ENCODE results near the gene YBX2. TPM values are rescaled to one million over a fixed set of nuclear protein-coding genes. Genes with fewer than 3 reads are reported as not detected.
"Not testable (repeated sequence)": the region's sequence is repeated elsewhere in the genome, so short reads cannot be mapped to it uniquely, and the experiment has no call there.

The YBX2 gene
- 2.7 TPM for total RNA-seq

DNA sequence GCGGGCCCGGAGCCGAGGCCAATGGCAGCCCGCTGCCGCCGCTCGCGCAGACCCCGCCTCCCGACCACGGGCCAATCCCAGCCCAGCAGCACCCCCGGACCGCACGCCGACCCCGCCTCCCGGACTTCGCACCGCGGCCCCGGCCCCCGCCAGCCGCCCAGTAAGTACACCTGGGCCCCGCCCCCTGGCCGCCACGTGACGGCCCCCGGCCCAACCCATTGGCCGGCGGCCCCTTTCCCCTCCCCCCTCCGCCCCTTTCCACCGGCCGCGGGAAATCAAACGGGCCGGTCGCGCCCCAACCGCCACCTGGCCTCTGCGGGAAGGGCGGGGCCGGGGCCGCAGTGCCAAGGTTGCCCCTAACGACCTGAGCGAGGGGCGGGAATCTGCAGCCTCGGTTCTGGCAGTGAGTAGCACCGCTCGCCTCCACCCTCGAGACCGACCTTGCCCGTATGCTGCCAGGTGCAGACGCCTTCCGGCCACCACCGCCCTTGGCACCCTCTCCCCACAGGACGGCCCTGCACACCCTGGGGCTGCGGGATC, at the start of gene YBX2:
YBX2 (minus strand) TSS at position 26 of the 540 bp plus-strand sequence. CDS start 139 bp downstream, outside the sequence.
- no peak for DNase-seq

DNA sequence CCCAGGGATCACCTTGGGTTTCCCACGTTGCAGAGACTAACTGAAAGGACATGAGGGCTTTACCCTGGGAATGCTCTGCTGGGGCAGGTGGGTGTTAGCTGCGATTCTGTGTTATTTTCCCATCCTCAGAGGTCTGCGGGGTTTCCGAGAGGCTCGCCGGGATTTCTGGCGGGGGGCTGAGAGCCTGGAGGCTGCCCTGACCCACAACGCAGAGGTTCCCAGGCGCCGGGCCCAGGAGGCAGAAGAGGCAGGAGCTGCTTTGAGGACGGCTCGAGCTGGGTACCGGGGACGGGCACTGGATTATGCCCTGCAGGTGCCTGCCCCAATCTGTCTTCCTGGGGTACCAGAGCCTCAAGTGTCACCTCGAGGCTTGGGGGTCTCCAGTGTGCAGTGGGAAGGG, 48.8 kb upstream of the YBX2 start:
- no peak for DNase-seq

DNA sequence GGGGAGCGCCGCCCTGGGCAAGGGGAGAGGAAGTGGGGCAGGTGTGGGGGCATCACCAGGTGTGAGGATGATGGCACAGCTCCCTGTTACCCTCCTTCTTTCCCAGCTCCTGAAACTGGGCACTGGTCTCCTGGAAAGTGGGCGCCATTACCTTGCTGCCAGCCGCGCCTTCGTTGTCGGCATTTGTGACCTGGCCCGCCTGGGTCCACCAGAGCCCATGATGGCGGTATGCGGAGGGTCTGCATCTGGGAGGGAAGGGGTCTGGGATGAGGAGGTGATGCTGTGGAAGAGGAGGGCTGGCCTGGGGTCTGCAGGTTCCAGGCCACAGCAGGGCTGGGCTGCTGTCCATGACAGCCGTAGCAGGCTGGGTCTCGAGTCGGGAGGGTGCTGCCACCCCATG, 47.4 kb upstream of the YBX2 start:
- no peak for DNase-seq

DNA sequence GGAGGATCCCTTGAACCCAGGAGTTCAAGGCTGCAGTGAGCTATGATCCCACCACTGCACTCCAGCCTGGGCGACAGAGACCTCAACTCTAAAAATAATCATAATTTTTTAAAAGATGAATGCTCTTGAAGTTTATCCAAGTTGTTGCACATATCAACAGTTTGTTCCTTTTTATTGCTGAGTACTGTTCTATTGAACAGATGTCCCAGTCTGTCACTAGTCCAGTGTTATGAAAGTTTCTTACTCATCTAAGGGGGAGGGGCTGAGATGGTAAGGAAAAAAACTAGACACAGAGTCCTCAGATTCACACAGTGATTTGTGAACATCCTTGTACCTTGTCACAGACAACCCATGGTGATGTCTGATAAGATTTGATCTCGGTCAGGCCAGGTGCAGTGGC, 45.7 kb upstream of the YBX2 start:
- DNase-seq: no peak

DNA sequence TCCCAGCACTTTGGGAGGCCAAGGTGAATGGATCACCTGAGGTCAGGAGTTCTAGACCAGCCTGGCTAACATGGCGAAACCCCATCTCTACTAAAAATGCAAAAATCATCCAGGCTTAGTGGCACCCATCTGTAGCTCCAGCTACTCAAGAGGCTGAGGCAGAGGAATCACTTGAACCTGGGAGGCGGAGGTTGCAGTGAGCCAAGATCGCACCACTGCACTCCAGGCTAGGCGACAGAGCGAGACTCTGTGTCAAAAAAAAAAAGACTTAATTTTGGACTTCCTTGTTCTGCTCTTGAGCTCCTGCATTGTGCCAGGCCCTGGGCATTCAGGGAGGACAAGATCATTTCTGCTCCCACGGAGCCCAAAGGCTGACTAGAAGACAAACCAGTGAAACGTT, 43.2 kb upstream of the YBX2 start:
- not testable (repeated sequence) for DNase-seq

DNA sequence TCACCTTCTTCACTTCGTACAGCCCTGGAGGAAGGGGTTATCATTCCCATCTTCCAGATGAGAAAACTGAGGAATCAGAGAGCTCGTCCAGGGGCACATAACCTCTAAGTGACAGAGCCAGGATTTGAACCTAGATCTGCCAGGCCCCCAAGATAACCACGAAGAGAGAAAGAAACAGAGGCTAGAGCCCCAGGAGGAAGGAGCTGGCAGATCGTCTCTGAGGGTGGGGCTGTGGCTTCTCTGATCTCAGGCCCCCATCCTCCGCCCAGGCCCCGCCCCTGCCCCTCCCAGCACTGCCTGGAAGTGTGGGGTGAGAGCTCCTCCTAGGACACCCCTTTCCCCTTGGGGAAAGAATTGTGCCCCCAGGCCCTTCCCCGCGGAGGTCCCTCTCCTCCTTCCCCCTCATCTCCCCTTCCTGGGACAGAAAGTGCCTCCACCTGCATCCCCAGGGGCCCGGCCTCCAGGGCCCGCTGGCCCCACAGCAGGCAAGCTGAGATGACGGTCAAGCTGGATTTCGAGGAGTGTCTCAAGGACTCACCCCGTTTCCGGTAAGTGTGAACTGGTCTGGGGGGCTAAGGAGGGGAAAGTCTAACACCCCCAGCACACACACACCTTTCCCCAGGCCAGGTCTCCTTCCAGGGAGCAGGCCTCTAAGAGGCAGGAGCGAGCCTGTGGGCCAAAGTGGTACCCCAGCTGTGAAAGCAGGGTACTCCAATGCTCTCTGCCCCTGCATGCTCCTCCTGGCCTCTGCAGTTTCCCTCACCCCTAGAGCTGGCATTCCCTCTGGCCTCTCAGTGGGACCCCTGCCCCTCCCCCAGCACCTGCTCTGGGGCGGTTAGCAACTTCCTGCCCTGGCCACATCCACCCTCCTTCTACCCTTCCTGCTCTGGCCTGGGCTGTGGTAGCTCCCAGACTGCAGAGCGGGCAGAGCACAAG, 42.1 kb upstream of the YBX2 start, which contains the start of gene ACAP1:
ACAP1 (plus strand) TSS at position 290 of the 936 bp plus-strand sequence; CDS start at position 496, 206 bp downstream.
- no peak for DNase-seq

DNA sequence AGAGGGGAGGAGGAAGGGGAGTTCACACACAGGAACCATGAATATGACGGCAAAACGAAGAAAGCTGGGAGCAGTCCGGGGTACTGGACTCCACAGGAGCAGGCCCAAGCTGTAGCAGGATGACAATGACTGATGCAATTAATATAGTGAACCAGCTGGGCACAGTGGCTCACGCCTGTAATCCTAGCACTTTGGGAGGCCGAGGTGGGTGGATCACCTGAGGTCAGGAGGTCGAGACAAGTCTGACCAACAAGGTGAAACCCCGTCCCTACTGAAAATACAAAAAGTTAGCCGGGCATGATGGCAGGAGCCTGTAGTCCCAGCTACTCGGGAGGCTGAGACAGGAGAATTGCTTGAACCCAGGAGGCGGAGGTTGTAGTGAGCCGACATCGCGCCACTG, 41.3 kb upstream of the YBX2 start:
- DNase-seq: not testable (repeated sequence)

DNA sequence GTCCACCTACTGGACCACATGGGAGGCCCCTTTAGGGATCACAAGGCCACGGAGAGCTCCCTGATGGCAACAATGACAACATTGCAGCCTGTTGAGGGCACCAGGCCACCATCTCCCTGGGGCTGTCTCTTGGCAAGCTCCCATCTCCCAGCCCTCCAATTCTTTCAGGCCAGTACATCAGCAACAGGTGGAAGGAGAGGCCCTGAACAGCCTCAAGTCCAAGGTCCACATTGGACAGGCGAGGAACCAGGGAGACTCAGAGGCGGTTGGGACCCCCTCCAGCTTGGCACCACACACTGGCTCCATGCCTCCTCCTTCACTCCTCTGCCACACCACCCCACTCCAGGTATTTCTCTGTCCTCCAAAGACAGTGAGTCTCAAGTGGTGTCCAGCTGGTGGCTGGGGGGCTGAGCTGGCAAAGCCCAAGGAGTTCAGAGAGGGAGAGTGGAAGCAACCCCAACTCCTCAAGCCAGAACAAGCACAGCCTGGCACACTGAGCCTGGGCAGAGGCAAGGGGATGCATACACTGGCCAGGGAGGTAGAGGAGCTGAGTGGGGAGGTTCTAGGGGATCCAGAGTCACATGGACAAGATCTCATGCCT, 40.6 kb upstream of the YBX2 start:
- DNase-seq: no peak

DNA sequence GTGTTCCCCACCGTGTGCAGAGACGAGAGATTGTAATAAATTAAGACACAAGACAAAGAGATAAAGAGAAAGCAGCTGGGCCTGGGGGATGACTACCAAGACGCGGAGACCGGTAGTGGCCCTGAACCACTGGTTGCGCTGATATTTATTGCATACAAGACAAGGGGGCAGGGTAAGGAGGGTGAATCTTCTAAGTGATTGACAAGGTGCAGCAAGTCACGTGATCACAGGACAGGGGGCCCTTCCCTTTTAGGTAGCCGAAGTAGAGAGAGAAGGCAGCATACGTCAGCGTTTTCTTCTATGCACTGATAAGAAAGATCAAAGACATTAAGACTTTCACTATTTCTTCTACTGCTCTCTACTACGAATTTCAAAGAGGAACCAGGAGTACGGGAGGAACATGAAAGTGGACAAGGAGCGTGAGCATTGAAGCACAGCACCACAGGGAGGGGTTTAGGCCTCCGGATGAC, 38.2 kb upstream of the YBX2 start:
- DNase-seq: not testable (repeated sequence)

DNA sequence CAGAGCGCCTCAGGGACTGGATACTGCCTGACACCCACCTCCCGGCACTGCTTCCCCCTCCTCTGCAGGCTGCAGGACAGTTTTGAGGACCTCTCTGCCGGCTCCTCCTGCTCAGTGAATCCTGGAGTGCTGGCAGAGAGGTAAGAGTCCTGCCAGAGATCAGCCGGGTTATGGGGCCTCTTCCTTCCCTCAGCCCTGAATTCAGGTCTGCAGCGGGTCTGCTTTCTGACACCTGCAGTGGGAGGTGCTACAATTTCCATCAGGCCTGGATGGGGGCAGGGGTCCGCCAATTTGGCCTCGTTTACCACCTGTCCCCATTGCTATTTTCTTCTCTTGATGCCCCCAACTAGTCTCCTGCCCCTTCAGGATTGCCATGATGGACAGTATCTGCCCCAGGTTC, 37.7 kb upstream of the YBX2 start:
- no peak for DNase-seq

DNA sequence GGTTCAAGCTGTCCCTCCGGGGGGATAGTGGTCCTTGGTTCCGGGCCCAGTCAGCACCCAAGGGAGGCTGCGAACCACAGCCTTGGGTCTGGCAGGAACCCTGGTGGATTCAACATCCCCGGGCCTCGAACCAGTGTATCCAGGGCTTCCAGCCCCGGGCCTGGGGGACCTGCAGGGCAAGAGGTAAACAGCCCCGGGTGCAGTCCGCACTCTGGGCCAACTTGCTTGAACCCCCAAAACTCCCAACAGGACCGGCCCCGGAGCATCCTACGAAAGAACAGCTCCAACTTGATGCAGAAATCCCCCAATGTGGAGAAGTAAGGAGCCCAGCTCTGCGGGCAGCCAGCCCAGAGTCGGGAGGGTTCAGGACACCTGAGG, 36.2 kb upstream of the YBX2 start:
- DNase-seq: no peak

DNA sequence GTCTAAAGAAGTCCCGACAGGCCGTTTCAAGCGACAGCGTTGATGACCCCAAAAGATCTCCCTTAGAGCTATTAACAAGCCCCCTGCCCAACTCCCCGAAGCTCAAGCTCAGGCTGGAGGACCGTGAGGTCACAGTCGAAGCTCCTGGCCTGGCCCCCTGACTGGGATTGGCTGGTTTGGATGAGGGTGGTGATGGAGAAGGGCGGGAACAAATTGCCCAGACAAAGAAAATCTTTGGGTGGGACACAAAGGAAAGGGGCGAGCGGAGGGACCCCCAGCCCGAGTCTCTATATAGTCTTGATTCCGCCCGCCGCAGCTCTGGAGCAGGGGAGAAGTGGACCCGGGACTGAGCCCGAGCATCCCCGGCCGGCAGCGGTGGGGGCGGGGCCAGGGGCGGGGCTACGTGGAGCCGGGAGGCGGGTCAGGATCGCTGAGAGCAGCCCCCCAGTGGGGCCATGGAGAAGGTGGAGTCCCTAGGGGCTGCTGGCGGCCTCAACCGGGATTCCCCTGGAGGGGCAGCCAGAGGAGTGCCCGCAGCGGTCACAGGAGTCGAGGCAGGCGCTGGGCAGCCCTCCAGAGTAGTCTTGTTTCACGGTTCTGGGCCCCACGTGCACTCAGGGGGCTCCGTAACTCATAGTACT, 35.7 kb upstream of the YBX2 start:
- DNase-seq: peak; percentile 67

DNA sequence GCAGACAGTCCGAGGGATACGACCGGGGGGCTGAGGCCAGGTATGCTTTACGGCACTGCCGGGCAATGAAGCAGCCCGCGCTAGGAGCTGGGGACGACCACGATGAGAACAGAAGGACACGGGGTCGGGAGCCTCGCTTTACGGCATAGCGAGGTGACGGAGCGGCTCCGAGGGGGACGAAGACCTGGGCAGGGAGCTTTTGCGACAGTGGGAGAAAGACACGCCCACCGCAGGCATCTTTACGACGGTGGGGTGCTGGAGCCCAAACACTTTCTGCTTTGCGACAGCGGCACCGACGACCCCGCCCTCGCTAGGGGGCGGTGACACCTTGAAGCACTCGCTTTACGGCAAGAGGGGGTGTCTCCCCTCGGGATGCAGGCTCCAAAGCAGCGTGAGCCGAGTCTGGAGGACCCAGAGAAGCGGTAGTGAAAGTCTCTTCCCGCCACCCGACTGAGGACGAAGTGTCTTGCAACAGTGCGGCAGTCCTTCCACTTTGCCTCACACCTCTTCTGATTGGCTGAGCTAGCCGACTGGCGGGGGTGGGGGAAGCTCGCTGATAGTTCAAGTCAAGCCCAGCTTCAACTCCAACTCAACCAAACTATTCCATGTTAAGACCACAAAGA, 35.0 kb upstream of the YBX2 start:
- peak; percentile 94 for DNase-seq

DNA sequence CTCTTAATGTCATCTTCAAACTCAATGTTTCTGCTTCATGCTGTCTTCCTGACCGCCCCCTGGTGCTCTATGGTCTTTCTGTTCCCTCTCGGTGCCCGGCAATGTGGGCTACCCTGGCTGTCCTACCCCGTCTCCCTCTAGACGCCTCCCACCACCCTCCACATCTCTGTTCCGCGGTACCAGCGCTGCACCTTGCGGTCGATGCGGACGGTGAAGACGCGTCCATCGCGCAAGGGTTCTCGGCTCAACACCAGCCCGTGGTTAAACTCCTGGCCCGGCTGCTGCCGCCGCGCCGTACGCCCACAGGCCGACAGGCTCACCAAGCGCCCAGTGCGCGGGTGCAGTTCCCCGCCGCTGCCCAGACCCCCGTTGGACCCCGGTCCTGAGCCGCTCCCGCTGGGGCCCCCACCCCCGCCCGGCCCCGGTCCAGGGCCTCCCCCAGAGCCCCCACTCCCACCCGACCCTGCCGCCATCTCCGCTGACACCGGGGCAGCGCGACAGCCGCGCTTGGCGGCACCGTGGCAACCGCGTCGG, 34.5 kb upstream of the YBX2 start, which contains the start of gene NEURL4:
NEURL4 (minus strand) TSS at position 496 of the 534 bp plus-strand sequence; CDS start at position 473, 23 bp downstream.
- DNase-seq: no peak

DNA sequence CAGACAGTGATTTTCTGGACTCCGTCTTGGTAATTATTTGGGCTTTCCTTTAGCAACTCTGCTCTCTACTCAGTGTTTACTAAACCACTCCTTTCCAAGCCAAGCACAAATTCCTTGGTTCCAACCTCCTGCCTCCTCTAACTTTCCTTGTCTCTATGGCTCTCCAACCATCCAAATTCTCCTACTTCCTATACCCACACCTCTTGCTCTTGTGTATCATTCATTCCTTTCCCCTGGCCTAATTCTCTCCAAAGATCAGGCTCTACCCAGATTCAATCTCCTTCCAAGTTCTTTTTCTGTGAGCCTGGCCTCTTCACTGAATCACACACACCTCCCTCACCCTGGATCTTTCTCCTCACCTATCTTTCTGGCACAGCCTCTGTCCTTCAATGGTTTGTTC, 33.6 kb upstream of the YBX2 start:
- no peak for DNase-seq

DNA sequence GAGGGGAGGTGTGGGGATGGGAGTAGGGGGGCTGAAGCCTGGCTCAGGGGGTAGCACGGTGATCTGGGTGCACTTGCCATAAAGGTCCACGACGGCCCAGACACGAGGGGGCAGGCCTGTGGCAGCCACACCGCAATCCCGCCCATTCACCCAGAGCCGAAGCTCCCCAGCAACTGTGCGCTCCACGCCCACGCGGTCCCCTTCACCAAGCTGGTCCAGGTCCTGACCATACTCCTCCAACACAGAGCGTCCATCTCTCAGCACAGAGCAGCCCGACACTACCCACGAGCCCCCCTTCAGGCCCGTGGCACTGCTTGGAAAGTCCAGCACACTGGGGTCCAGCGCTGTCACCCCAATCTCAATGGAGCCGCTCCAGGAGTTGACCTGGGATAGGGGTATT, 33.1 kb upstream of the YBX2 start:
- DNase-seq: no peak

DNA sequence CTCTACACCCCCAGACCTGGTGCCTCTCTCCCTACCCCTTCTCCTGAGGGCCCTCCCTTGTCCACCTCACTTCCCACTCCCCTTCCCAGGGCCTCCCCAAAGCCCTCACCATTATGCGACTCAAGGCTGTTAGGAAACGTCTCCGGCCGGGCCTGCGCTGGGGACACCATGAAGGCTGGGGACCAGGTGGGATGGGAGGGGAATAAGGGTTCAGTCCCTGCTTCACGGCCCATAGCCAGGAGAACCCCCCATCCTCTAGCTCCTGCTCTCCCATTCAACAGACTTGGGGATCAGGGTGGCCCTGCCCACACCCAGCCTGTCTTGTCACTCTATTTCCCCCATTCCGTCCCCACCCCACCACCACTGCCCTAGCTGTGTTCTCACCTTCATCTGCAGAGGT, 32.6 kb upstream of the YBX2 start:
- DNase-seq: no peak

DNA sequence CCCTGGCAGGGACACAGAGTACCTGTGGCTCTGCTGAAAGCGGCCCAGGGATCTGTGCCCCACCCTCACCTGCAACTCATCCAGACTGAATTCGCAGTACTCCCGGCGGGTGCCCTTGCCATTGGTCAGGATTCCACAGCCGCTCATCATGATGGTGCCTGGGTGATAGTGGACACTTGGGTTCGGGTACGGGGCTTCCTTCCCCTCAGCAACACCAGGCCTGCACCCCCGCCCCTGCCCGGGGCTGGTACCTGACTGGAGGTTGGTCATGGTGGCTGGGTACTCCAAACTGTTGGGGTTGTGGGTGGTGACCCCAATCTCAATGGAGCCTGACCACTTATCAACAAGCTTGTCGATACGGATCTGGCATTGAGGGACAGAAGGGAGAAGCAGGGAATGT, 31.7 kb upstream of the YBX2 start:
- no peak for DNase-seq

DNA sequence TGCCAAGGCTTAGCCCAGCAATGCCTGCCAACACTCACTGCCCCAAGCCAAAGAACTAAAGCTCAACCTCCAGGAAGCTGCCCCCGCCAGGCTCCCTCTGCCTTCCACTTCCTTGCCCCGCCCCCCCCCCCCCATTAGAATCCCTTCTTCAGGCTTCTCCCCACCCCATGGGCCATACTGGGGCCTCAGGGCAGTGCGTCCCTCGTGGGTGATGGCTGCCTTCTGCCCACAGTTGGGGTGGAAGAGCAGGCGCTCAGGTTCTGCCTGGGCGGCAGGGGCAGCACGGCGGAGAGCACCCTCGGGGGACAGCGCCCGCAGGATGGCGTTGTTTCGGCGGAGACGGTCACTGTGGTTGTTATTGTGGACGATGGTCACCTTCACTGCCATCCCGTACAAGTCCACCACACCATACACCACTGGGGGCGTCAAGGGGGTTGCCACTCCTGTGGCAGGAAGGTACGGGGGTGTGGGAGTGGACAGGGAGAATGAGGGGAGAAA, 30.6 kb upstream of the YBX2 start:
- no peak for DNase-seq

DNA sequence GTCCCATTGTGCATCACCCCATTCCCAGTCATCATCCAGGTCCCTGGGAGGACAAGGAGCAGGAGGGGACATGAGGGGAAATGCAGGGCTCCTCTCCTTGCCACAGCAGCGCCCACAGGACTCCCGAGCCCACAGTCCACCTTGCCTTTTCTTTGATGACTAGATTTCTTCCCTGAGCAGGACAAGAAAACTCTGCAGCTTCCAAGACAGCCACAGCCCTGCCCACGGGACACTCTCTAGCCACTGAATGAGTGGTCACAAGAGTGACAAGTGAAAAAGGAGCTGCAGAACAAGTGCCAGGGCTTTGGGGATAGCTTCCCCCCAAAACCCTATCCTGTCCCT, 30.0 kb upstream of the YBX2 start:
- DNase-seq: no peak

DNA sequence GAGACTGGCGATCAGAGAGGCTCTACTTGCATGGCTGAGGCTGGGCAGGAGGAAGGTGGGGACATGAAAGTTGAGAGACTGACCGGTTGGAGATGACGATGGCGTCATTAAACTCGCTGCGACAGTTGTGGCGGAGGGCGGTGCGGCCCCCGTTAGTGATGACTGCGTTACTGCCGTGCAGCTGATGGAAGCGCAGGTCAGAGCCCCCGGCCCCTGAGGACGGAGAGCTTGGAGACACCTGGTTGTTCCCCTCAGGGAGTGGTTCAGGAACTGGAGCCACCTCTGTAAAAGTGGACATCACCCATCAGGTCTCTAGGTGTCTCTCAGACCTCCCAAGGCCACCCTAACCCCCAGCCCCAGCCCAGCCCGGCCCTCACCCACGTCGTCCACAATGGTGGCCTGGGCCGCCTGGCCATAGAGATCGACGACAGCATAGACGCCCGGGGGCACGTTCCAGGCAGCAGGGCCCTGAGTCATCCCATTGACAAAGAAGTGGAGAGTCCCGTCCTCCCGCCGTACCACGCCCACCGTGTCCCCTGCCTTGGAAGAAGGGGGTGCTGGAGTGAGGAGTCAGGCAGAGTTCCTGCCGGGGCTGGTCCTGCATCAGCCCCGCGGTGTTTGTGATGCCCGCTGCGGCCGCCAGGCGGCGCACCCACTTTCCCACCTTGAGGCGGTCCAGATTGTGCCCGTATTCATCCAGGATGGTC, 29.4 kb upstream of the YBX2 start:
- DNase-seq: no peak
